Activated naive CD4-positive, alpha-beta T cell treated with anti-CD3 and anti-CD28 coated beads, Interleukin-2, amount 50 U/mL, for 72 hours (primary cell): ENCODE measurements around the gene PPP1R14D. TPM values are rescaled to one million over a fixed set of nuclear protein-coding genes. Genes with fewer than 3 reads are reported as not detected.

Source experiments
- ATAC-seq, 2 donors: fragments of 150-1000 bp; cut with Tn5 transposase; 2 replicates each; pipeline ENCODE4 v1.10.0; 2021; ENCODE audit warnings: mild to moderate bottlenecking in 2 of 2, moderate library complexity in 2 of 2
- DNase-seq, 2 donors: peaks; one replicate each; pipeline ENCODE4 v3.0.0; 2021 to 2022; ENCODE audit warnings: low spot score in 2 of 2
- H3K27ac Mint-ChIP-seq, 2 donors: one replicate each; pipeline ENCODE4 v1.8.0; 2022; ENCODE audit warnings: mild to moderate bottlenecking in 2 of 2, mixed read lengths in 2 of 2
- H3K36me3 Mint-ChIP-seq, 2 donors: one replicate each; pipeline ENCODE4 v1.8.0; 2022; ENCODE audit warnings: mixed read lengths in 2 of 2
- H3K9me3 Mint-ChIP-seq, 2 donors: one replicate each; pipeline ENCODE4 v1.8.0; 2022; ENCODE audit warnings: mixed read lengths in 2 of 2
- total RNA-seq, 2 donors: library from RNA; stranded (reverse); gene quantifications; one replicate each; pipeline ENCODE4 v1.2.3, GENCODE V29; 2022

Gene PPP1R14D
- total RNA-seq, 2 donors from 2014 or later, result not detected

- Mint-ChIP-seq H3K27ac (peak overlapping the region; percentile 3 to 75), H3K9me3 (no peaks in the 10 kb centered on the region), H3K36me3 (peaks cover 12 to 13% of the 10 kb centered on the region in 2 donors)
- ATAC-seq (no peak), DNase-seq (no peak)
These were observed 52.6 kb downstream of the PPP1R14D start for GRCh38 chr15:40775740-40776536.

- Mint-ChIP-seq H3K36me3 (peaks cover 12 to 13% of the 10 kb centered on the region in 2 donors), H3K9me3 (no peaks in the 10 kb centered on the region), H3K27ac (peak overlapping the region in 1 of 2 donors; percentile 64)
- DNase-seq (no peak), ATAC-seq (no peak)
These were observed 53.5 kb downstream of the PPP1R14D start for GRCh38 chr15:40775007-40775406.

GRCh38 chr15:40773902-40774301 is 54.6 kb downstream of the PPP1R14D start:
- peaks cover 6 to 8% of the 10 kb centered on the region in 2 donors for H3K36me3 Mint-ChIP-seq
- no peak for DNase-seq
- H3K9me3 Mint-ChIP-seq, result no peaks in the 10 kb centered on the region
- H3K27ac Mint-ChIP-seq, result peak overlapping the region in 1 of 2 donors; percentile 64
- ATAC-seq, result no peak

GRCh38 chr15:40773496-40773895 is 55.0 kb downstream of the PPP1R14D start:
- no peak for DNase-seq
- Mint-ChIP-seq H3K27ac (peak overlapping the region in 1 of 2 donors; percentile 55), H3K9me3 (no peaks in the 10 kb centered on the region), H3K36me3 (peaks cover 6 to 8% of the 10 kb centered on the region in 2 donors)
- no peak for ATAC-seq

- Mint-ChIP-seq H3K9me3 (no peaks in the 10 kb centered on the region), H3K36me3 (peaks cover 6% of the 10 kb centered on the region in 2 donors), H3K27ac (no peak overlapping the region)
- DNase-seq (no peak), ATAC-seq (no peak)
These were observed 56.5 kb downstream of the PPP1R14D start for GRCh38 chr15:40772014-40772413.

GRCh38 chr15:40771242-40771641 is 57.3 kb downstream of the PPP1R14D start:
- Mint-ChIP-seq H3K27ac (peak overlapping the region in 1 of 2 donors; percentile 44), H3K9me3 (no peaks in the 10 kb centered on the region), H3K36me3 (no peaks in the 10 kb centered on the region)
- ATAC-seq, result no peak
- no peak for DNase-seq

- DNase-seq (no peak), ATAC-seq (no peak)
- Mint-ChIP-seq H3K27ac (peak overlapping the region; percentile 84 to 88), H3K9me3 (no peaks in the 10 kb centered on the region), H3K36me3 (no peaks in the 10 kb centered on the region)
These were observed 58.3 kb downstream of the PPP1R14D start for GRCh38 chr15:40770147-40770721.

GRCh38 chr15:40769274-40770146 is 59.0 kb downstream of the PPP1R14D start, which contains the start of gene C15orf62:
TSS of gene C15orf62 (plus strand) at chr15:40769980. CDS start at chr15:40770496, 516 bp downstream.
- Mint-ChIP-seq H3K36me3 (no peaks in the 10 kb centered on the region), H3K9me3 (no peaks in the 10 kb centered on the region), H3K27ac (peak within 1 kb of the TSS; percentile 88 to 94)
- ATAC-seq, result peak; percentile 63 to 76
- DNase-seq, result peak; percentile 50 to 79

GRCh38 chr15:40768521-40769273 is 59.8 kb downstream of the PPP1R14D start:
- H3K36me3 Mint-ChIP-seq, result no peaks in the 10 kb centered on the region
- DNase-seq (no peak), ATAC-seq (peak in 1 of 2 donors; percentile 23)
- peak overlapping the region; percentile 88 to 94 for H3K27ac Mint-ChIP-seq
- H3K9me3 Mint-ChIP-seq, result no peaks in the 10 kb centered on the region

GRCh38 chr15:40767838-40768500 is 60.5 kb downstream of the PPP1R14D start:
- DNase-seq (no peak), ATAC-seq (no peak)
- Mint-ChIP-seq H3K36me3 (no peaks in the 10 kb centered on the region), H3K9me3 (no peaks in the 10 kb centered on the region), H3K27ac (peak overlapping the region in 1 of 2 donors; percentile 88)

GRCh38 chr15:40766906-40767837 is 61.3 kb downstream of the PPP1R14D start:
- Mint-ChIP-seq H3K36me3 (no peaks in the 10 kb centered on the region), H3K9me3 (no peaks in the 10 kb centered on the region), H3K27ac (no peak overlapping the region)
- ATAC-seq (no peak), DNase-seq (no peak)

- DNase-seq, result no peak
- H3K27ac Mint-ChIP-seq, result peak overlapping the region in 1 of 2 donors; percentile 55
- no peaks in the 10 kb centered on the region for H3K36me3 Mint-ChIP-seq
- ATAC-seq, result no peak
- H3K9me3 Mint-ChIP-seq, result no peaks in the 10 kb centered on the region
These were observed 62.2 kb downstream of the PPP1R14D start for GRCh38 chr15:40766194-40766815.
